GM12873 (cell line): ENCODE data around the gene RNF224.

Experiments
- TF ChIP-seq, protein P1 (sequence below): IDR thresholded peaks from 2 replicates; pipeline ENCODE4 v1.5.1; 2012; ENCODE audit warnings: low read depth, mild to moderate bottlenecking, moderate library complexity, low read length, control low read depth; ENCODE audit not compliant: insufficient read depth; ENCODE audit errors: missing control alignments

RNF224 gene

DNA sequence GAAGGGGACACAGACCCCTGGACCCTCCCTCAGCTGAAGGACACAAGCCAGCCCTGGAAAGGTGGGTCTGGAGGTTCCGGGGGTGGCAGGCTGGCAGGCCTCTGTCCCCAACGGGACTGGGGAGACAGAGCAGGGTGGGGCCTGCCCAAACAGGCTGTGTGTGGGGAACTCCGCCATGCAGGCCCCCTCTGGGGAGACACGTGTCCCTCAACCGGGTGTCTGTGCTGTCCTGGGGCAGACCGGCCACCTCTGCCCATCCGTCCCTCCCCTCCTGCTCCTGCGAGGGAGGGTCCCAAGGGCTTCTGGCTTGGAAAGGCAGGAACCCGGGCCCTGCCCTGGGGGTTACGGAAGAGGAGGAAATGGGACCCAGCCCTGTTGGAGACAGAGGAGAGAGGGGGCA is 4.8 kb downstream of the RNF224 start:
- TF ChIP-seq, protein P1, sequence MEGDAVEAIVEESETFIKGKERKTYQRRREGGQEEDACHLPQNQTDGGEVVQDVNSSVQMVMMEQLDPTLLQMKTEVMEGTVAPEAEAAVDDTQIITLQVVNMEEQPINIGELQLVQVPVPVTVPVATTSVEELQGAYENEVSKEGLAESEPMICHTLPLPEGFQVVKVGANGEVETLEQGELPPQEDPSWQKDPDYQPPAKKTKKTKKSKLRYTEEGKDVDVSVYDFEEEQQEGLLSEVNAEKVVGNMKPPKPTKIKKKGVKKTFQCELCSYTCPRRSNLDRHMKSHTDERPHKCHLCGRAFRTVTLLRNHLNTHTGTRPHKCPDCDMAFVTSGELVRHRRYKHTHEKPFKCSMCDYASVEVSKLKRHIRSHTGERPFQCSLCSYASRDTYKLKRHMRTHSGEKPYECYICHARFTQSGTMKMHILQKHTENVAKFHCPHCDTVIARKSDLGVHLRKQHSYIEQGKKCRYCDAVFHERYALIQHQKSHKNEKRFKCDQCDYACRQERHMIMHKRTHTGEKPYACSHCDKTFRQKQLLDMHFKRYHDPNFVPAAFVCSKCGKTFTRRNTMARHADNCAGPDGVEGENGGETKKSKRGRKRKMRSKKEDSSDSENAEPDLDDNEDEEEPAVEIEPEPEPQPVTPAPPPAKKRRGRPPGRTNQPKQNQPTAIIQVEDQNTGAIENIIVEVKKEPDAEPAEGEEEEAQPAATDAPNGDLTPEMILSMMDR, result no peak

DNA sequence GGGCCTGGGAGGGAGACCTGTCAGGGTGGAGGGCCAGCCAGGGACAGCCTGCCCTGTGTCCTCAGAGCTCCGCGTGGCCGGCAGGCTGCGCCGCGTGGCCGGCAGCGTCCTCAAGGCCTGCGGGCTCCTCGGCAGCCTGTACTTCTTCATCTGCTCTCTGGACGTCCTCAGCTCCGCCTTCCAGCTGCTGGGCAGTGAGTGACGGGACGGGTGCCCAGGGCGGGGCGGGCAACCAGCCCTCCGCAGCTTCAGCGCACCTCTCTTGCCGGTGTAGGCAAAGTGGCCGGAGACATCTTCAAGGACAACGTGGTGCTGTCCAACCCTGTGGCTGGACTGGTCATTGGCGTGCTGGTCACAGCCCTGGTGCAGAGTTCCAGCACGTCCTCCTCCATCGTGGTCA is 5.2 kb downstream of the RNF224 start:
- TF ChIP-seq, protein P1, result no peak

DNA sequence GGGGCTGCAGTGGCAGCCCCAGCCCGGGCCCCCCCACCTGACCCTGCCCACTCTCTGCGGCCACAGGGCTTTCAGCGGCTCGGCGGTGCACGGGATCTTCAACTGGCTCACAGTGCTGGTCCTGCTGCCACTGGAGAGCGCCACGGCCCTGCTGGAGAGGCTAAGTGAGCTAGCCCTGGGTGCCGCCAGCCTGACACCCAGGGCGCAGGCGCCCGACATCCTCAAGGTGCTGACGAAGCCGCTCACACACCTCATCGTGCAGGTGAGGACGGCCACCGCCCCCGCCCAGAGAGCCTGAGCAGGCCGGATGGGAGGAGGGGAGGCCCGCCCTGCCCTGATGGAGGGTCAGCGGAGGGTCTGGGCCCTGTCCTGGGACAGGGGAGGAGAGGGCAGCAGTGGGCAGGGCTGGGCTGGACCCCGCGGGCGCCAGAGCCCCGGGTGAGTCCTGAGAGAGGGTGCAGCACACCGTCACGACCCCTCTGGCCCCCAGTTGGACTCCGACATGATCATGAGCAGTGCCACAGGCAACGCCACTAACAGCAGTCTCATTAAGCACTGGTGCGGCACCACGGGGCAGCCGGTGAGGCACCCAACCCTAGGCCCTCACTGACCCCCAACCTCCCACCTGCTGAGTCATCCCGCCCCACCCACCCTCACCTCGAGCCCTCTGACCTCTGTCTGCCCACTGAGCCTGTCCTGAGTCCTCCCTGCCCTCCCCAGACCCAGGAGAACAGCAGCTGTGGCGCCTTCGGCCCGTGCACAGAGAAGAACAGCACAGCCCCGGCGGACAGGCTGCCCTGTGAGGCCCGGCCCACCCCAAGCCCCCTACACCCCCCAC is 6.1 kb downstream of the RNF224 start:
- TF ChIP-seq, protein P1, result no peak

DNA sequence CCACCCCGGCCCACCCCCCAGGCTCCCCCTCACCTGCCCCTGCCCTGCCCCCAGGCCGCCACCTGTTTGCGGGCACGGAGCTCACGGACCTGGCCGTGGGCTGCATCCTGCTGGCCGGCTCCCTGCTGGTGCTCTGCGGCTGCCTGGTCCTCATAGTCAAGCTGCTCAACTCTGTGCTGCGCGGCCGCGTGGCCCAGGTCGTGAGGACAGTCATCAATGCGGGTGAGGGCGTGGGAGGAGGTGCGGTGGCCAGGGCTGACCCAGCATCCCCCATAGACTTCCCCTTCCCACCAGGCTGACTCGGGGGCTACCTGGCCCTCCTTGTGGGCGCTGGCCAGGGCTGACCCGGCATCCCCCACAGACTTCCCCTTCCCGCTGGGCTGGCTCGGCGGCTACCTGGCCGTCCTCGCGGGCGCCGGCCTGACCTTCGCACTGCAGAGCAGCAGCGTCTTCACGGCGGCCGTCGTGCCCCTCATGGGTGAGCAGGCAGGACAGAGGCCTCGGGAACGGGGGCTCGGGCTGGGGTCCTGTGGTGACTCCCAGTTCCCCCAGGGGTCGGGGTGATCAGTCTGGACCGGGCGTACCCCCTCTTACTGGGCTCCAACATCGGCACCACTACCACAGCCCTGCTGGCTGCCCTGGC is 6.9 kb downstream of the RNF224 start:
- TF ChIP-seq, protein P1, result no peak

DNA sequence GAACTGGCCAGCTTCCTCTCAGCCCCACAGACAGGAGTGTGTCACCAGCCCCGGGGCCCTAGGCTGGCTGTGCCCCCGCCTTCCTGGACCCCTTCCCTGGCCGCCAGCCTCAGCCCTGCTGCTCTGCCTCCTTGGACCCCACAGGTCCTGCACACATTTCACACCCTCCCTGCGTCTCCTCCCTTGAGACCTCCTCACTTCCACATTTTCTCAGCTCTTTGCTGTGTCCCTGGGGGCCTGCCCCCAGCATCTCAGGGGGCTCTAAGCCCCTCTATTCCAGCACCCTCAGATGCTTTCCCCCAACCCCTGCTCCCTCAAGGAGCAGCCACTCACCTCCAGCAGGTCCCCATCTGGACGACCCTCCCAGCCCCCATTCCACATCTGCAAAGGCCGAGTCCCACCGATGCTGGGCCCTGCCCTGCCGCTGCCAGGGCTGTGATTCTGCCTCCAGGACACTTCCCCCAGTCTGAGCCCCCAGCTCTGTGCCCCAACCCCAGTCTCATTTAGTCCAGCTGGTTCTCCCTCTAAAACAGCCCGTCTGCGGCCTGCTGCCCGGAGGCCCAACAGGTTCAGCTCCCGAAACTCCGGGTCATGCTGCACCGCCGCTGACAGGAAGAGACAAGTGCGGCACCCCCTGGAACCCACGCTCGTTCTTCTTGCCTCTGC is 7.6 kb downstream of the RNF224 start:
- TF ChIP-seq, protein P1, result no peak

DNA sequence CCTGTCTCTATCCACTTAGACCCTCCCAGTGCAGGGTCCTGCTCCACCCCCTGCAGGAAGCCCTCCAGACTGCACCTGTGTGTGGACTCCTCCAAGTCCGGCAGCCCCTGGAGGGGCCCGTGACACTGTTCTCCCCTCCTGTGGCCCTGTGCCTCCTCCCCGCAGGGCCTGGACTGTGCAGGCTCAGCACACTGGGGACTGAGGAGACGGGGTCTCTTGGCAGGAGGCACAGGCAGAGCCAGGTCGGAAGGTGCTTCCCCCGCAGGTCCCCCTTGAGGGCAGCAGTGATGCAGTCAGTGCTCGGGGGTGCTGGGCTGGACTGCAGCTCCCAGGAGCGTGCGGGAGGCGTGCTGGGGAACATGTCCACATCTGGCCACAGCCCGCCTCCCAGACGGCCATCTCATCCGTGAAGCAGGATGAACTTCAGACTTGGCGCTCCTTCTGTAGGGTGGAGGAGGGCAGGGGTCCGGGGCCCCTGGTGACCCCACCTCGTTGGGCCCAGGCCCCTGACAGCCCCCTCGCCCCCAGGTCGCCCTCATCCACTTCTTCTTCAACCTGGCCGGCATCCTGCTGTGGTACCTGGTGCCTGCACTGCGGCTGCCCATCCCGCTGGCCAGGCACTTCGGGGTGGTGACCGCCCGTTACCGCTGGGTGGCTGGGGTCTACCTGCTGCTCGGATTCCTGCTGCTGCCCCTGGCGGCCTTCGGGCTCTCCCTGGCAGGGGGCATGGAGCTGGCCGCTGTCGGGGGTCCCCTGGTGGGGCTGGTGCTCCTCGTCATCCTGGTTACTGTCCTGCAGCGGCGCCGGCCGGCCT is 8.3 kb downstream of the RNF224 start:
- TF ChIP-seq, protein P1, result no peak
